CD14-positive monocyte (primary cell): ENCODE data around the gene THSD4. TPM values are rescaled to one million over a fixed set of nuclear protein-coding genes. Genes with fewer than 3 reads are reported as not detected.
"Not testable (repeated sequence)": the region's sequence is repeated elsewhere in the genome, so short reads cannot be mapped to it uniquely, and the experiment has no call there.

Source experiments
- DNase-seq, 3 donors: peaks; one replicate each; pipeline ENCODE4 v3.0.0-alpha.2; 2011 to 2022
- H2AFZ ChIP-seq: 2 replicates; pipeline ENCODE4 v1.6.0; 2012; ENCODE audit warnings: mild to moderate bottlenecking, low read depth, low read length, inconsistent platforms; ENCODE audit not compliant: insufficient read depth, poor library complexity, severe bottlenecking
- H3K27ac ChIP-seq, 2 donors: 1 replicate in 1 of 2; 2 replicates in 1 of 2; pipeline ENCODE4 v1.5.1; 2012 to 2013; ENCODE audit warnings: low read length in 2 of 2, control low read depth in 1 of 2, inconsistent platforms in 1 of 2, low read depth in 1 of 2, mild to moderate bottlenecking in 1 of 2
- H3K27me3 ChIP-seq, 2 donors: one replicate each; pipeline versions ENCODE4 v1.6.0 to v1.6.1; 2011 to 2013; ENCODE audit warnings: low read length in 2 of 2; ENCODE audit not compliant: control insufficient read depth in 2 of 2, insufficient read depth in 2 of 2
- H3K36me3 ChIP-seq, 2 donors: replicated peaks in 1 of 2; 1 replicate in 1 of 2; 2 replicates in 1 of 2; pipeline versions ENCODE4 v1.5.1 to v1.6.1; 2012 to 2013; ENCODE audit warnings: low read length in 2 of 2, control low read depth in 1 of 2, inconsistent platforms in 1 of 2, mild to moderate bottlenecking in 1 of 2; ENCODE audit not compliant: insufficient read depth in 2 of 2, control insufficient read depth in 1 of 2
- H3K4me1 ChIP-seq, 2 donors: 1 replicate in 1 of 2; 2 replicates in 1 of 2; pipeline versions ENCODE4 v1.5.1 to v1.6.1; 2012 to 2013; ENCODE audit warnings: low read length in 2 of 2, control low read depth in 1 of 2, inconsistent platforms in 1 of 2, mild to moderate bottlenecking in 1 of 2, moderate library complexity in 1 of 2; ENCODE audit not compliant: insufficient read depth in 2 of 2, control insufficient read depth in 1 of 2
- H3K4me2 ChIP-seq: replicated peaks from 2 replicates; pipeline ENCODE3; 2012; ENCODE audit warnings: low read length, moderate library complexity, mild to moderate bottlenecking; ENCODE audit not compliant: poor library complexity, severe bottlenecking; ENCODE audit errors: extremely low read depth
- H3K4me3 ChIP-seq, 3 experiments: fragments of 200-600 bp in 1 of 3; sonication (generic) in 1 of 3; replicated peaks in 1 of 3; 1 replicate in 2 of 3; 2 replicates in 1 of 3; pipeline ENCODE4 v1.5.1; 2011 to 2013; ENCODE audit warnings: low read length in 3 of 3, mild to moderate bottlenecking in 3 of 3, control low read depth in 2 of 3, low read depth in 2 of 3, inconsistent platforms in 1 of 3, moderate library complexity in 1 of 3
- H3K79me2 ChIP-seq: 2 replicates; pipeline ENCODE4 v1.6.0; 2012; ENCODE audit warnings: mild to moderate bottlenecking, control low read depth, inconsistent platforms, low read length, moderate library complexity; ENCODE audit not compliant: insufficient read depth
- H3K9ac ChIP-seq: 2 replicates; pipeline ENCODE4 v1.6.0; 2017; ENCODE audit warnings: low read length, mild to moderate bottlenecking; ENCODE audit not compliant: insufficient read depth, poor library complexity, severe bottlenecking
- H3K9me3 ChIP-seq, 2 donors: replicated peaks in 1 of 2; 1 replicate in 1 of 2; 2 replicates in 1 of 2; pipeline versions ENCODE4 v1.5.1 to v1.6.1; 2012 to 2013; ENCODE audit warnings: low read length in 2 of 2, control low read depth in 1 of 2; ENCODE audit not compliant: control insufficient read depth in 1 of 2, insufficient read depth in 1 of 2
- H4K20me1 ChIP-seq: 2 replicates; pipeline ENCODE4 v1.6.0; 2012; ENCODE audit warnings: mild to moderate bottlenecking, low read length, control low read depth, moderate library complexity; ENCODE audit not compliant: insufficient read depth
- H3K27ac Mint-ChIP-seq, 7 donors: one replicate each; pipeline ENCODE4 v1.8.0; 2020; ENCODE audit warnings: mild to moderate bottlenecking in 7 of 7, mixed read lengths in 7 of 7, moderate library complexity in 6 of 7, inconsistent platforms in 2 of 7
- H3K27me3 Mint-ChIP-seq, 3 donors: one replicate each; pipeline ENCODE4 v1.8.0; 2021 to 2022; ENCODE audit warnings: low read depth in 3 of 3, mild to moderate bottlenecking in 3 of 3, mixed read lengths in 3 of 3, moderate library complexity in 3 of 3, inconsistent platforms in 1 of 3
- H3K36me3 Mint-ChIP-seq, 2 donors: one replicate each; pipeline ENCODE4 v1.8.0; 2020; ENCODE audit warnings: mixed read lengths in 2 of 2, inconsistent platforms in 1 of 2, mild to moderate bottlenecking in 1 of 2
- H3K4me1 Mint-ChIP-seq: one replicate; pipeline ENCODE4 v1.8.0; 2020; ENCODE audit warnings: mild to moderate bottlenecking, mixed read lengths
- H3K4me3 Mint-ChIP-seq, 2 donors: one replicate each; pipeline ENCODE4 v1.8.0; 2020; ENCODE audit warnings: mild to moderate bottlenecking in 2 of 2, mixed read lengths in 2 of 2, moderate library complexity in 1 of 2
- H3K9me3 Mint-ChIP-seq, 7 donors: one replicate each; pipeline ENCODE4 v1.8.0; 2020 to 2022; ENCODE audit warnings: mixed read lengths in 7 of 7, mild to moderate bottlenecking in 6 of 7, moderate library complexity in 6 of 7, inconsistent platforms in 2 of 7
- CTCF ChIP-seq: fragments of 200-600 bp; IDR thresholded peaks from one replicate; pipeline ENCODE4 v1.8.0; 2022; ENCODE audit warnings: antibody characterized with exemption, mild to moderate bottlenecking
- WGBS: methylation state at CpG from one replicate; pipeline ENCODE4 v1.1.5; 2013; ENCODE audit warnings: missing lambda C conversion rate; ENCODE audit not compliant: insufficient coverage; 5-methylcytosine and 5-hydroxymethylcytosine counted together
- intact Hi-C, 2 donors: fragments of 100-400 bp; cut with micrococcal nuclease; formaldehyde crosslinking; loops; one replicate each; pipeline versions ENCODE4 v1.15.0 to v1.15.1; 2023
- polyA plus RNA-seq, 3 donors: library from polyadenylated mRNA; depleted of rRNA in 1 of 3; unstranded in 2 of 3; stranded (reverse) in 1 of 3; fragments of 300-500 nt in 2 of 3; fragments of >200 nt in 1 of 3; fragmentation: Illumina TruSeq in 2 of 3; gene quantifications; 1 replicate in 2 of 3; 2 replicates in 1 of 3; pipeline ENCODE4 v1.2.3, GENCODE V29; 2012 to 2021

Gene THSD4
- polyA plus RNA-seq, 3 donors = not detected

- no peak overlapping the region for H3K4me3 ChIP-seq
- Mint-ChIP-seq H3K27ac (no peak overlapping the region), H3K9me3 (peaks cover 0 to 6% (median 0%) of the 10 kb centered on the region in 7 donors), H3K4me1 (no peaks in the 10 kb centered on the region), H3K4me3 (no peak overlapping the region), H3K27me3 (peaks cover 9 to 13% (median 12%) of the 10 kb centered on the region in 3 donors), H3K36me3 (no peaks in the 10 kb centered on the region)
- no peak overlapping the region for H3K4me2 ChIP-seq
- no peaks in the 10 kb centered on the region for H3K4me1 ChIP-seq
- H3K79me2 ChIP-seq = no peaks in the 10 kb centered on the region
- no peaks in the 10 kb centered on the region for H3K9me3 ChIP-seq
- intact Hi-C loops = no loop called here
- H3K27ac ChIP-seq = no peak overlapping the region
- no peaks in the 10 kb centered on the region for H3K27me3 ChIP-seq
- TF ChIP-seq CTCF = no peak
- H3K36me3 ChIP-seq = no peaks in the 10 kb centered on the region
- no peak overlapping the region for H3K9ac ChIP-seq
- no peak overlapping the region for H2AFZ ChIP-seq
- H4K20me1 ChIP-seq = no peaks in the 10 kb centered on the region
- 93% methylated on average over 8 of the region's 14 CpGs for WGBS
- DNase-seq = no peak
Observed at GRCh38 chr15:71125831-71126450, 10.7 kb downstream of the THSD4 start.

GRCh38 chr15:71127083-71127482, 11.8 kb downstream of the THSD4 start:
- Histone ChIP-seq H3K4me2 (no peak overlapping the region), H4K20me1 (no peaks in the 10 kb centered on the region), H3K9ac (no peak overlapping the region), H3K4me1 (no peaks in the 10 kb centered on the region), H2AFZ (no peak overlapping the region), H3K27ac (no peak overlapping the region), H3K79me2 (no peaks in the 10 kb centered on the region), H3K27me3 (no peaks in the 10 kb centered on the region), H3K9me3 (no peaks in the 10 kb centered on the region), H3K36me3 (no peaks in the 10 kb centered on the region), H3K4me3 (no peak overlapping the region)
- H3K4me3 Mint-ChIP-seq = no peak overlapping the region
- peaks cover 7 to 14% (median 13%) of the 10 kb centered on the region in 3 donors for H3K27me3 Mint-ChIP-seq
- no peaks in the 10 kb centered on the region for H3K4me1 Mint-ChIP-seq
- DNase-seq = no peak
- intact Hi-C loops = no loop called here
- no peak for TF ChIP-seq CTCF
- H3K36me3 Mint-ChIP-seq = no peaks in the 10 kb centered on the region
- H3K9me3 Mint-ChIP-seq = peaks cover 0 to 6% (median 0%) of the 10 kb centered on the region in 7 donors
- H3K27ac Mint-ChIP-seq = no peak overlapping the region

GRCh38 chr15:71128159-71128558, 12.9 kb downstream of the THSD4 start:
- H3K27me3 ChIP-seq, H3K27ac ChIP-seq, DNase-seq, H4K20me1 ChIP-seq, H3K9me3 Mint-ChIP-seq, H3K4me3 ChIP-seq, H3K4me3 Mint-ChIP-seq, H3K9ac ChIP-seq, H3K36me3 ChIP-seq, H3K4me1 ChIP-seq, H3K4me1 Mint-ChIP-seq, H3K4me2 ChIP-seq, H3K79me2 ChIP-seq, H3K27ac Mint-ChIP-seq, H3K36me3 Mint-ChIP-seq, H2AFZ ChIP-seq, intact Hi-C loops, H3K9me3 ChIP-seq: not testable (repeated sequence)
- peaks cover 7 to 16% (median 16%) of the 10 kb centered on the region in 3 donors for H3K27me3 Mint-ChIP-seq
- WGBS = 94% methylated on average over 2 of the region's 6 CpGs
